HG02623 (cell line): ENCODE data around the gene CLCNKB.
"Not testable (repeated sequence)": the region's sequence is repeated elsewhere in the genome, so short reads cannot be mapped to it uniquely, and the experiment has no call there.

Source experiments
- ATAC-seq: cut with Tn5 transposase; IDR thresholded peaks from one replicate; pipeline ENCODE4 v1.9.1; 2021; ENCODE audit warnings: moderate library complexity; ENCODE audit not compliant: unreplicated experiment

CLCNKB gene

GRCh38 chr1:16055613-16056520 lies 12.3 kb downstream of the CLCNKB start:
- ATAC-seq: no peak

- ATAC-seq: not testable (repeated sequence)
Observed at GRCh38 chr1:16056521-16056912, 12.9 kb downstream of the CLCNKB start.

- ATAC-seq: not testable (repeated sequence)
Observed at GRCh38 chr1:16057314-16057915, 13.8 kb downstream of the CLCNKB start.

- ATAC-seq: not testable (repeated sequence)
Observed at GRCh38 chr1:16058394-16059120, 15.0 kb downstream of the CLCNKB start.

GRCh38 chr1:16061266-16061665 lies 17.7 kb downstream of the CLCNKB start:
- ATAC-seq: no peak

- not testable (repeated sequence) for ATAC-seq
Observed at GRCh38 chr1:16061989-16062686, 18.6 kb downstream of the CLCNKB start.

GRCh38 chr1:16062687-16063075 lies 19.1 kb downstream of the CLCNKB start:
- ATAC-seq: not testable (repeated sequence)

- ATAC-seq: no peak
Observed at GRCh38 chr1:16063226-16063829, 19.7 kb downstream of the CLCNKB start.

- ATAC-seq: no peak
Observed at GRCh38 chr1:16063921-16064320, 20.3 kb downstream of the CLCNKB start.

- no peak for ATAC-seq
Observed at GRCh38 chr1:16064536-16065268, 21.1 kb downstream of the CLCNKB start.

- no peak for ATAC-seq
Observed at GRCh38 chr1:16065269-16065576, 21.6 kb downstream of the CLCNKB start.

- no peak for ATAC-seq
Observed at GRCh38 chr1:16066245-16066644, 22.7 kb downstream of the CLCNKB start.

- ATAC-seq: no peak
Observed at GRCh38 chr1:16067127-16067768, 23.7 kb downstream of the CLCNKB start.

GRCh38 chr1:16067933-16068332 lies 24.4 kb downstream of the CLCNKB start:
- ATAC-seq: no peak

GRCh38 chr1:16068356-16069270 lies 25.0 kb downstream of the CLCNKB start:
- no peak for ATAC-seq

- no peak for ATAC-seq
Observed at GRCh38 chr1:16070640-16071355, 27.2 kb downstream of the CLCNKB start.

- ATAC-seq: no peak
Observed at GRCh38 chr1:16071614-16072013, 28.0 kb downstream of the CLCNKB start.

- no peak for ATAC-seq
Observed at GRCh38 chr1:16072095-16072494, 28.5 kb downstream of the CLCNKB start.
